Measurements from ENCODE around the gene MUC4.

DNA sequence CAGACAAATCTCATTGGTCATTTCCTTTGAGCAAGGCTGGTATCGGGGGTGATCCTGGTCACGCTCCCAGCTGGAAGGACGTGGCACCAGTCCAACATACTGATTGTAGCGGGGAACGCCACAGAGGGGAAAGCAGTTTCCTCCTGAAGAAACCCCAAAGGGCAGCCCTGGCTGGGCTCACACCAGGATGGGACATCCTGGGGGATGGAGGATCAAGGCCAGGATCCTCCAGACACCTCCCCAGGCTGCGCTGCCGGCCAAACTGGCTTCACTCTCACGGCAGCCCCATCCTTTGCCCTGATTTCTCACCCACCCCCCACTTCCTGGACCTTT lies 54.3 kb downstream of the MUC4 start:
- TF ChIP-seq, protein P1, sequence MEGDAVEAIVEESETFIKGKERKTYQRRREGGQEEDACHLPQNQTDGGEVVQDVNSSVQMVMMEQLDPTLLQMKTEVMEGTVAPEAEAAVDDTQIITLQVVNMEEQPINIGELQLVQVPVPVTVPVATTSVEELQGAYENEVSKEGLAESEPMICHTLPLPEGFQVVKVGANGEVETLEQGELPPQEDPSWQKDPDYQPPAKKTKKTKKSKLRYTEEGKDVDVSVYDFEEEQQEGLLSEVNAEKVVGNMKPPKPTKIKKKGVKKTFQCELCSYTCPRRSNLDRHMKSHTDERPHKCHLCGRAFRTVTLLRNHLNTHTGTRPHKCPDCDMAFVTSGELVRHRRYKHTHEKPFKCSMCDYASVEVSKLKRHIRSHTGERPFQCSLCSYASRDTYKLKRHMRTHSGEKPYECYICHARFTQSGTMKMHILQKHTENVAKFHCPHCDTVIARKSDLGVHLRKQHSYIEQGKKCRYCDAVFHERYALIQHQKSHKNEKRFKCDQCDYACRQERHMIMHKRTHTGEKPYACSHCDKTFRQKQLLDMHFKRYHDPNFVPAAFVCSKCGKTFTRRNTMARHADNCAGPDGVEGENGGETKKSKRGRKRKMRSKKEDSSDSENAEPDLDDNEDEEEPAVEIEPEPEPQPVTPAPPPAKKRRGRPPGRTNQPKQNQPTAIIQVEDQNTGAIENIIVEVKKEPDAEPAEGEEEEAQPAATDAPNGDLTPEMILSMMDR (conservative IDR thresholded peaks at IDR 0.05; ENCODE audit: low read depth, low read length) = no peak
- TF ChIP-seq EZH2 (IDR thresholded peaks at IDR 0.05; ENCODE audit: borderline replicate concordance, low read depth, low read length, poor library complexity, severe bottlenecking) = no peak

Measured in A673 (cell line).